Spleen (tissue), 7 donors: ENCODE data around the gene ASF1B.

Source experiments
- POLR2A ChIP-seq, 3 donors: fragments of 450-650 bp; IDR thresholded peaks; one replicate each; pipeline ENCODE4 v1.5.1; 2017; ENCODE audit warnings: antibody characterized with exemption in 3 of 3, mild to moderate bottlenecking in 1 of 3
- POLR2AphosphoS5 ChIP-seq, 3 donors: sonication (generic); formaldehyde crosslinking; IDR thresholded peaks; one replicate each; pipeline ENCODE4 v1.5.1; 2017; ENCODE audit warnings: antibody characterized with exemption in 3 of 3
- TF ChIP-seq, protein P1 (sequence below), 11 experiments: fragments of 200-600 bp in 7 of 11; fragments of 450-650 bp in 4 of 11; sonication (generic) in 4 of 11; IDR thresholded peaks in 8 of 11; conservative IDR thresholded peaks in 3 of 11; 1 replicate in 7 of 11; 2 replicates in 4 of 11; pipeline versions ENCODE4 v1.4.0 to v1.8.0; 2016 to 2021; ENCODE audit warnings: antibody characterized with exemption in 11 of 11, inconsistent platforms in 4 of 11, mild to moderate bottlenecking in 1 of 11
- donor health status: DM: no; HTN: no; CAD: no; lungs with moderate emphysema.
- donor health status: DM: no; HTN: no; CAD: no.
- donor health status: DM: no; HTN: no; CAD: no.

- TF ChIP-seq, protein P1, sequence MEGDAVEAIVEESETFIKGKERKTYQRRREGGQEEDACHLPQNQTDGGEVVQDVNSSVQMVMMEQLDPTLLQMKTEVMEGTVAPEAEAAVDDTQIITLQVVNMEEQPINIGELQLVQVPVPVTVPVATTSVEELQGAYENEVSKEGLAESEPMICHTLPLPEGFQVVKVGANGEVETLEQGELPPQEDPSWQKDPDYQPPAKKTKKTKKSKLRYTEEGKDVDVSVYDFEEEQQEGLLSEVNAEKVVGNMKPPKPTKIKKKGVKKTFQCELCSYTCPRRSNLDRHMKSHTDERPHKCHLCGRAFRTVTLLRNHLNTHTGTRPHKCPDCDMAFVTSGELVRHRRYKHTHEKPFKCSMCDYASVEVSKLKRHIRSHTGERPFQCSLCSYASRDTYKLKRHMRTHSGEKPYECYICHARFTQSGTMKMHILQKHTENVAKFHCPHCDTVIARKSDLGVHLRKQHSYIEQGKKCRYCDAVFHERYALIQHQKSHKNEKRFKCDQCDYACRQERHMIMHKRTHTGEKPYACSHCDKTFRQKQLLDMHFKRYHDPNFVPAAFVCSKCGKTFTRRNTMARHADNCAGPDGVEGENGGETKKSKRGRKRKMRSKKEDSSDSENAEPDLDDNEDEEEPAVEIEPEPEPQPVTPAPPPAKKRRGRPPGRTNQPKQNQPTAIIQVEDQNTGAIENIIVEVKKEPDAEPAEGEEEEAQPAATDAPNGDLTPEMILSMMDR (IDR thresholded peaks at IDR 0.05 in 8 of 11, conservative IDR thresholded peaks at IDR 0.05 in 3 of 11), result no peak
- TF ChIP-seq POLR2AphosphoS5 (IDR thresholded peaks at IDR 0.05) (no peak), POLR2A (IDR thresholded peaks at IDR 0.05) (no peak)
Measured at GRCh38 chr19:14106840-14107239, 29.5 kb downstream of the ASF1B start.
